Heart right ventricle (tissue), 16 donors: ENCODE results near the gene LDLRAD4. TPM values are rescaled to one million over a fixed set of nuclear protein-coding genes. Genes with fewer than 3 reads are reported as not detected.

ENCODE experiments used
- ATAC-seq, 8 donors: fragments of 200-7000 bp; cut with Tn5 transposase; one replicate each; pipeline ENCODE4 v1.9.1; 2020; ENCODE audit warnings: mild to moderate bottlenecking in 8 of 8, moderate library complexity in 8 of 8, moderate number of reproducible peaks in 1 of 8
- DNase-seq, 2 donors: peaks; one replicate each; pipeline ENCODE4 v3.0.0-alpha.2; 2020
- H3K27ac ChIP-seq, 10 donors: fragments of 200-600 bp; sonication (generic) in 2 of 10; one replicate each; pipeline versions ENCODE4 v1.5.0 to v1.8.0; 2020 to 2022; ENCODE audit warnings: mild to moderate bottlenecking in 3 of 10
- H3K27me3 ChIP-seq, 7 donors: fragments of 200-600 bp; one replicate each; pipeline ENCODE4 v1.8.0; 2021 to 2022; ENCODE audit warnings: mild to moderate bottlenecking in 2 of 7
- H3K36me3 ChIP-seq, 9 donors: fragments of 200-600 bp; sonication (generic) in 1 of 9; one replicate each; pipeline versions ENCODE4 v1.5.0 to v1.8.0; 2020 to 2022; ENCODE audit warnings: mild to moderate bottlenecking in 2 of 9
- H3K4me1 ChIP-seq, 9 donors: fragments of 200-600 bp; sonication (generic) in 1 of 9; one replicate each; pipeline versions ENCODE4 v1.5.0 to v1.8.0; 2020 to 2022; ENCODE audit warnings: mild to moderate bottlenecking in 4 of 9
- H3K4me3 ChIP-seq, 10 donors: fragments of 200-600 bp; sonication (generic) in 2 of 10; one replicate each; pipeline versions ENCODE4 v1.5.0 to v1.8.0; 2020 to 2022; ENCODE audit warnings: mild to moderate bottlenecking in 7 of 10, moderate library complexity in 2 of 10
- H3K9me3 ChIP-seq, 11 donors: fragments of 200-600 bp in 10 of 11; sonication (generic) in 2 of 11; one replicate each; pipeline versions ENCODE4 v1.5.0 to v1.8.0; 2013 to 2022; ENCODE audit warnings: mild to moderate bottlenecking in 2 of 11, control low read depth in 1 of 11, moderate library complexity in 1 of 11
- CTCF ChIP-seq, 9 donors: fragments of 200-600 bp; sonication (generic) in 2 of 9; IDR thresholded peaks; one replicate each; pipeline versions ENCODE4 v1.5.0 to v1.8.0; 2021 to 2022; ENCODE audit warnings: antibody characterized with exemption in 9 of 9, mild to moderate bottlenecking in 5 of 9, moderate library complexity in 1 of 9
- WGBS, 2 donors: extraction: QIAGEN DNeasy Blood & Tissue Kit; methylation state at CpG; one replicate each; pipeline ENCODE4 v1.1.7; 2013; ENCODE audit warnings: inconsistent platforms in 1 of 2; 5-methylcytosine and 5-hydroxymethylcytosine counted together
- intact Hi-C, 10 donors: fragments of 100-400 bp; cut with DNase I; formaldehyde crosslinking; loops; one replicate each; pipeline versions ENCODE4 v1.11.1 to v1.14.2; 2022
- polyA plus RNA-seq, 2 donors: library from polyadenylated mRNA; stranded (reverse); fragments of 200-250 nt; gene quantifications; one replicate each; pipeline ENCODE4 v1.2.3, GENCODE V29; 2013
- total RNA-seq, 10 donors: library from RNA; stranded (reverse); fragmentation: NEBNext Ultra II Directional in 3 of 10; extraction: Animal tissue kit (Norgen Biotek cat#: 25700) in 3 of 10; gene quantifications; one replicate each; pipeline versions ENCODE4 v1.2.1 to v1.2.4, GENCODE V29; 2021 to 2023
- donor health status: Arrhythmogenic right ventricular cardiomyopathy.
- donor health status: ischemic (EF 13 %, LVEDD 7.1; RV severe dilation, severe dysfunction).
- donor health status: healthy with polysubstance abuse.
- donor health status: DM: no; HTN: yes; CAD: no.
- donor health status: DM: no; HTN: no; CAD: no.
- donor health status: ischemic (EF 25% LVEDD 6.9; RV normal size, moderate dysfunction).
- donor health status: ischemic (EF 25% LVEDD 5.7; RV mildly dilated, moderate dysfunction).
- donor health status: healthy.
- donor health status: DM: yes; HTN: yes; CAD: no.
- donor health status: Ischemic cardiomyopathy.
- donor health status: ischemic (EF 35%, LVEDD 5.7; RV mildly dilated, moderate dysfunction).
- donor health status: nonischemic (EF 11% LVEDD 7.7; RV severe dilation, severe dysfunction).
- donor health status: DM: yes; HTN: yes; CAD: no.
- donor health status: PGD.
- donor health status: ischemic (EF 29% LVEDD 5.4; RV normal size, mild dysfunction).
- donor health status: nonischemic (EF 23%, LVEDD 6.1; RV moderate dilation, normal function).

LDLRAD4 gene
- total and polyA plus RNA-seq, 12 donors = 5.4 to 74.6 (median 34.6) TPM

DNA sequence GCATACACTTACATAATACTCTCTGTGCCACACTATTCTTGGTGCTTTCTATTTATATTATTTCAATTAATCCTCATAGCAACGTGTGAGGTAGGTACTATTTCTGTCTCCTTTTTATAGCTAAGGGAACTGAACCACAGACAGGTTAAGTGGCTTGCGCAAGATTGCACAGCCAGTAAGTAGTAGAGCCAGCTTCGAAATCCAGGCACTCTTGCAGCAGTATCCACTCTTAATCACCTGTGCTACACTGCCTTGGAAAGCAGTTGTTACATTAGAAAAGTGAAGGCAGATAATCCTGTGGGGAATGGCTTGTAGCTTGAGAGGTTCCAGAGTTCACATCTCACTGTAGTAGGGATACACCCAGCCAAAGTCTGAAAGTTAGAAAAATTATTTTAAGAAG is 198.3 kb downstream of the LDLRAD4 start:
- Histone ChIP-seq H3K36me3 (peaks cover 0 to 7% (median 0%) of the 10 kb centered on the region in 9 donors), H3K27me3 (no peaks in the 10 kb centered on the region), H3K9me3 (peaks cover 0 to 6% (median 4%) of the 10 kb centered on the region in 11 donors), H3K4me1 (peaks cover 10 to 72% (median 54%) of the 10 kb centered on the region in 9 donors), H3K4me3 (no peak overlapping the region), H3K27ac (peak overlapping the region in 4 of 10 donors; percentile 9 to 37 (median 22))
- ATAC-seq (peak; percentile 23 to 87 (median 72)), DNase-seq (no peak)
- 44 to 53% methylated on average over 3 of the region's 3 CpGs for WGBS, 2 donors
- no peak for TF ChIP-seq CTCF (IDR thresholded peaks at IDR 0.05)
- intact Hi-C loops = no loop called here

GRCh38 chr18:13418013-13418710 is 199.6 kb downstream of the LDLRAD4 start:
- no peaks in the 10 kb centered on the region for H3K27me3 ChIP-seq
- no peak overlapping the region for H3K4me3 ChIP-seq
- no peaks in the 10 kb centered on the region for H3K36me3 ChIP-seq
- ATAC-seq (peak in 7 of 8 donors; percentile 9 to 38 (median 19)), DNase-seq (no peak)
- intact Hi-C loops = no loop called here
- peak overlapping the region in 2 of 10 donors; percentile 31 to 47 for H3K27ac ChIP-seq
- no peaks in the 10 kb centered on the region for H3K9me3 ChIP-seq
- WGBS, 2 donors = 65 to 76% methylated on average over 11 of the region's 11 CpGs
- H3K4me1 ChIP-seq = peaks cover 10 to 73% (median 54%) of the 10 kb centered on the region in 9 donors
- TF ChIP-seq CTCF (IDR thresholded peaks at IDR 0.05) = no peak

DNA sequence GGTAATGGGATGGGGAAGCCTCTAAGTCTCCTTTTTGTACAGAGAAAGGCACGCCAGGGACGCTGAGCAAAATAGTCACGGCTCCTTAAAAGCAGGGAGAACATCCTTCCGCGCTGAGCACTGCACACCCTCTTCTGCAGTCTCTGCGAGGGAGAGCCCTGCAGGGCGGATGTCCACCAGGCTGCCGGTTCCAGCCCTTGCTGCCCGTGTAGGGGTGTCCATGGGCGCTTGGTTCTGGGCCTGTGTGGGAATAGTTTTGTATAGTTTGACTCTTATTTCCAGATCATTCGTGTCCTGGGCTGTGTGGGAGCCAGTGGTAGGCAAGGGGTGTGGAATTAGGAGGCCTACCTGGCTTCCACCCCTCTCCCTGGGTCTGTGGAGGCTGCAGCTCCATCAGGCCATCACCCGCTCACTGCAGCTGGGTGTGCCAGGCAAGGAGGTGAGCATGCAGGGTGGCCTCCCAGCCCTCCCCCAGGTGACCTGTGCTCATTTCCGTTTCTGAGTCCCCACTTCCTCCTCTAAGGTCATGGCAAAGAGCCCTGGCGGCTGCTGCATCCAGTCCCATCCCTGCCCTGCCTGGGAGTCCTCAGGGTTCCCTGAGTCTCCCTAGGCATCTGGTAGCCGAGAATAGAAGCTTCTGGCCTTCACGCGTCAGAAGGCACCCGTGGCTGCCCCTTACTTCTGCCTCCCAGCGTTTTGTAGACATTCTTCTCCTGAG is 202.6 kb downstream of the LDLRAD4 start:
- peak in 5 of 8 donors; percentile 32 to 50 (median 38) for ATAC-seq
- peak overlapping the region in 2 of 10 donors; percentile 18 to 26 for H3K27ac ChIP-seq
- WGBS, 2 donors = 71 to 78% methylated on average over 19 of the region's 19 CpGs
- no peak for TF ChIP-seq CTCF (IDR thresholded peaks at IDR 0.05)
- peaks cover 4 to 68% (median 34%) of the 10 kb centered on the region in 9 donors for H3K4me1 ChIP-seq
- no peak overlapping the region for H3K4me3 ChIP-seq
- no peaks in the 10 kb centered on the region for H3K27me3 ChIP-seq
- no peaks in the 10 kb centered on the region for H3K9me3 ChIP-seq
- no peak for DNase-seq
- intact Hi-C loops = loop anchor here in 1 of 10 donors (5.0 kb wide), 1 partner anchor 39 kb away; no protein-coding TSS in a partner anchor
- no peaks in the 10 kb centered on the region for H3K36me3 ChIP-seq

GRCh38 chr18:13422541-13423147 is 204.1 kb downstream of the LDLRAD4 start:
- Histone ChIP-seq H3K27ac (no peak overlapping the region), H3K9me3 (no peaks in the 10 kb centered on the region), H3K4me3 (no peak overlapping the region), H3K4me1 (peaks cover 8 to 69% (median 34%) of the 10 kb centered on the region in 9 donors), H3K27me3 (no peaks in the 10 kb centered on the region), H3K36me3 (no peaks in the 10 kb centered on the region)
- ATAC-seq = no peak
- TF ChIP-seq CTCF (IDR thresholded peaks at IDR 0.05) = no peak
- intact Hi-C loops = loop anchor here in 2 of 10 donors (1.0 to 5.0 kb wide), 2 partner anchors 39 to 40 kb away; no protein-coding TSS in a partner anchor
- no peak for DNase-seq
- 96 to 97% methylated on average over 5 of the region's 5 CpGs for WGBS, 2 donors
